NCI-H345 treated with DMSO at 0.1 percent for 48 hours (cell line): ENCODE measurements around the gene DNAH9.
A peak's percentile ranks its signal among the peaks of the same experiment; 100 is the strongest.
"Not testable (repeated sequence)": the region's sequence is repeated elsewhere in the genome, so short reads cannot be mapped to it uniquely, and the experiment has no call there.

ENCODE experiments used
- DNase-seq: peaks from one replicate; lab custom pipeline; 2025; ENCODE audit not compliant: unreplicated experiment; lab: John Stamatoyannopoulos, UW

Gene DNAH9

GRCh38 chr17:11898526-11899235, 300.4 kb downstream of the DNAH9 start:
- DNase-seq = no peak

DNA sequence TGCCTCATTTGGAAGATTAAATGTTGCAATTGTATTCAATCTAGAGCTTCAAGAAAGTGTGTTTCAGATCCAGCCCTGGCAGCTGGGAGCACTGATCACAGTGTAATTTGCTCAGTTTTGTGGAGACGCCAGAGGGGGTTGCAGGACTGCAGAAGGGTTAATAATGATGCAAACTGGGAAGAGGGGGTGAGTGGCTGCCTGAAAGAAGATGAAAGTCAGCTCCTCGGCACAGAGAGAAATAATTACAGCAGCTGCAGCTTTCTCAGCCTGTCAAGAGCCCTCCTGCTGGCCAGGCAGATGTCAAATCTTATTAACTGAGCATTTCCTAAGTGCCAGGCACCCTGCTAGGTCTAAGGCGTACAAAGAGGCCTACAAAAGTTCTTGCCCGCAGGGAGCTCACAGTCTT, 301.3 kb downstream of the DNAH9 start:
- no peak for DNase-seq

DNA sequence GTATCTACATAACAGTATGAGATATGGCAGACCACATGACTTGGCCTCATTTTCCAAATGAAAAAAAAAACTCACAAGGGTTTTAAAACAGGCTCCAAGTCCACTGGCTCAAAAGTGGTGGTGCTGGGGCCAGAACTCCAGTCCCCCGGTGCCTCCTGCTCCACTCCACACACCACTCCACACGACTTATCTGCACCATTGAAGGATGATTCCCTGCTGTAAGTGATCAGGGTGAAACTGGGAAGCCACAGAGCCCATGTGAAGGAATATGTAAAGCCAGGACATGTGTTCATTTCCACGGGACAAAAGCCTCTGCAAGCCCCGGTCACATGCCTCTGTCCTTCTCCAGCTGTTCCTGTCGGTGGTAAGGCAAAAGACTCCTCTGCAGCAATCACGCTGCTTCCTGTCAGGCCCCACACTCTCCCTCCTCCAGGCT, 301.8 kb downstream of the DNAH9 start:
- DNase-seq = no peak

GRCh38 chr17:11900655-11901054, 302.4 kb downstream of the DNAH9 start:
- DNase-seq = no peak

GRCh38 chr17:11901931-11902330, 303.7 kb downstream of the DNAH9 start:
- DNase-seq = no peak

DNA sequence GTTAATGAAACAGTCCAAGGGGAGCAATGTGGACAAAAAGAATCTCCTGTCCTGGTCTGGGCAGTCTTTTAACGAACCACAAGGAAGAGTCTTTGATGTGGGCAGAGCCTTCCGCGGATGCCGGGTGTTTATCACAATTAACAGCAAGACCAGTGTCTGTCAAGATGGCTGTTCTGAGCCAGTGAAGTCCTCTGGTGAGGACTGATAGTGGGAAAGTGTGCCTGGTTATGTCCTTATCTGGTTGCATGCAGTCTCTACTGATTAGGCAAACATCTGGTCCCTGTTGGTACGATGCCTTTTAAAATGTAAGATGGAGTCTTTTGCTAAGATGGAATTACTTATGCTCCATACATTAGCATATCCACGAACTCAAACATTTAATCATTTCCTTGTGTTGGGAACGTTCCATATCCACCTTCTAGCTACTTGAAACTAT, 310.5 kb downstream of the DNAH9 start:
- no peak for DNase-seq

DNA sequence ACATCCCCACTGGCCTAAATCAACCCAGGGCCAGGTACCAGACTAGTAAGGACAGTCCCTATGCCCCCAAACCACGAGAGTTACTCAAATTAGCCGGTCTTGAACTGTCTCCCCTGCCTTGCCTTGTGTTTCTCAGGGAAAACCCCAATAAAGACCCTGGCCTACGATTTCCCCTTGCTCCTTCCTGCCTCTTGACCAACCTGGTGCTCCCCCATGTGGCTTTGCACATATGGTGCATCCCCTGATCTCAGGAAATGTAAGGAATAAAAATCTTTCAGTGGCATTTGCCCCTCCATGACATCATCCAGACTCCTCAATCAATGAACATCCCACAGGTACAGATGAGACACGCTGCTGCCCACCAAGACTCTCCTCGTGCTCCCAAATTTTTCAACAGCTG, 311.1 kb downstream of the DNAH9 start:
- DNase-seq = no peak

- no peak for DNase-seq
Measured at GRCh38 chr17:11916091-11916490, 317.8 kb downstream of the DNAH9 start.

GRCh38 chr17:11917415-11917814, 319.1 kb downstream of the DNAH9 start:
- DNase-seq = no peak

GRCh38 chr17:11921296-11921695, 323.0 kb downstream of the DNAH9 start:
- DNase-seq = no peak

DNA sequence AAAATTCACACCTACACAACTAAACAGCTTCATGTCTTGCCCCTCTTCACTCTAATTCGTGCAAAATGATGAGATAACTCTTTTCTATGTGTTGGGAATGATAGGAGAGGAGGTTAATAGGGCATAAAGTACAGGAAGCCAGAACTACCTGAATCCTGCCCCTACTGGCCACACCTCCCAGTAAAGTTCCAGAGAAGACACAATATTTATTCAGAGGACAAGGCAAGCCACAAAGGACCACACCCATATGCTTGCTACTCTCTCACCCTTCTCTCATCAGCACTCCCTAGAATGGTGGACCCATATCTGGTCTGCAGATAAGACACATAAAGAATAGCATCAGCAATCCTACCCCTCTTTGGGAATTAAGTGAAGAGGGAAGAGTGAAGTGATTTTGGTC, 324.4 kb downstream of the DNAH9 start:
- DNase-seq = no peak

DNA sequence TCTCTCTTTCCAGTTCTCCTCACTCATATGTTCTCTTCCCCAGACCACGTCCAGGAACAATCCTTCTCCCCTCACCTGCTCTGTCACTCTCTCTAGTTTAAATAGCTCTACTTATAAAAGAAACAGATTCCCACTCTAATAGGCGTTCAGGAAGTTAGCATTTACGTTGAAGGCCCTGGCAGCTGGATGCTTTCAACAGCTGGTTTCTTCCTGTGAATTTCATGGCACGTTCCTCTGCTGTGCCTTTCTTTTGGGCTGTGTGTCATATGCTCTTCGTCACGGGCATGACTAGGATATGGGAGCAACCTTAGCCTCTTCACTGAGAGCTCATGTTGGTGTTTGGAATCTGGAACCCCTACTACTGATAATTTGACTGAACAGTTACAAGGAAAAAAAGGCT, 325.8 kb downstream of the DNAH9 start:
- DNase-seq = no peak

DNA sequence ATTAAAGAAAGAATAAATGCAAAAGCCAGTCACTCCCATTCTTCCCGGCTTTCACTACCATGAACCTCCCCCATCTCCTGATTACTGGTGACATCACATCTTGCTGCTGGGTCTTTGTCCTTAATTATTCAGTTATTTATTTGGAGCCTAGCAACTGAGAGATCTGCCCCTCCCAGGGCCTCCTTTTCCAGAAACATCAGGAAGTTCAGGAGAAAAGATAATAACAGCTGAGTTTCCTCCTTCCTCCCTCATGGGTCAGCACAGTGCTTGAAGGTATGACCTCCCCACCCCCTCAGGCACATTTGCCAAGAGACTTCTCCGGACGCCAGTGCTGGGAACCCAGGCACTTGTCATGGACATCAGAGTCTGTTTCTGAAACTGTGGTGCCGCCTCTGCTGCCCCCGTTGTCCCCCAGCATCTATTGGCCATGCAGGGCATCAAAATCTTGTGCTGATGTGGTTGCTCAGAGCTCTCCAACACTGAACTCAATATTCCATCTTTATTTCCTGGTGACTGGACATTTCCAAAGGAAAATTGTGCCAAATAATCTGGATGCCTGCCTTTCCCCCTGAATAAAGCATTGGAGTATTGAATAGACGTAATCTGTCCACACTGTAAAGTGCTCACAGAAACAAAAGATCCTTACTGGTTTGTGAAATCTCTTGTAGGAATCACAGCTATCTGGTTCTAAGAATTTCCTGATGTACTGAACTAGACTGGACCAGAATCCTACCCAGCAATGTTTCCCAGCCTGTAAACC, 327.2 kb downstream of the DNAH9 start:
- no peak for DNase-seq

DNA sequence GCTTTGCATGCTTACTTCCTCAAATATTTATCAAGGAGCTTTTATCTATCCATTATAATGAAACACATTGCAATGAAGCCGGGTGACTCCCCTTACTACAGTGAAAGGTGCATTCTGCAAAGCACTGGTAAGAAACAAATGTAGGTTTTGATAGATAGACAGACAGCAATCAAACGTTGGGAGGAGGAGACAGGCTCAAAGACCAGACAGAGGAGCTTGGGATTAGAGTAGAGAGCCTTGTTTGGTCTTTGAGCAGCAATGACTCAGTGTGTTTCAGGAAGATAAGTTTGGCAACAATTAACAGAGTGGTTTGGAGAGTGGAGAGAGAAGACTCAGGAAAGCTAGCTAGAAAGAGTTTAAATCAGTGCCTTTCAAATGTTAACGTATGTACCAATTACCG, 330.2 kb downstream of the DNAH9 start:
- DNase-seq = no peak

GRCh38 chr17:11932337-11932898, 334.1 kb downstream of the DNAH9 start:
- DNase-seq = no peak

DNA sequence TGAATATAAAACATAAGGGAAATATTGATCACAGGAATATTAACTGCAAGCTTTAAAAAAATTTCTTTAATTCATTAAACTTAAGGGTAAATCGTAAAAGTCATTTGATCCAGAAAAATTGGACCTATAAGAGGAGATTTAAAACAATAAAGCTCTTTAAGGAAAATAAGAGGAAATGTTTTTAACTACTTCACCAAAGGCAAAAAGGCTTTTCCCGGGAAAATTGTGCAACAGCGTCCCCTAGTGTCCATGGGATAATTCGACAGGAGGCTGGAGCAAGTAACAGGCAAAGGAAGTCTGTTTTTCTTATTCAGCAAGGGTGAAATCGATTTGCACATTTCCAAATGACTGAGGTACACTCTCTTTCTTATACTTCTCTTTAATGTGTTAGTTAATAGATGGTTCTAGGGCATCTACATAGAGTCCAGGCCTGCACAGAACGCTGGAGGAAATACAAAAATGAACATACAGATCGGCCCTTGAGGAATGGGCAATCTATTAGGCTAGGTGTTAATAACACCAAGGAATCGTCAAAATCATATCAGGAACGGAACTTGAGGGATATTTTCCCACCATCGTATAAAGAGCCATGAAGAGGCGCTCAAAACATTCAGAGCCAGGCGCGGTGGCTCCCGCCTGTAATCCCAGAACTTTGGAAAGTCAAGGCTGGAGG, 337.6 kb downstream of the DNAH9 start:
- DNase-seq = peak; percentile 0

DNA sequence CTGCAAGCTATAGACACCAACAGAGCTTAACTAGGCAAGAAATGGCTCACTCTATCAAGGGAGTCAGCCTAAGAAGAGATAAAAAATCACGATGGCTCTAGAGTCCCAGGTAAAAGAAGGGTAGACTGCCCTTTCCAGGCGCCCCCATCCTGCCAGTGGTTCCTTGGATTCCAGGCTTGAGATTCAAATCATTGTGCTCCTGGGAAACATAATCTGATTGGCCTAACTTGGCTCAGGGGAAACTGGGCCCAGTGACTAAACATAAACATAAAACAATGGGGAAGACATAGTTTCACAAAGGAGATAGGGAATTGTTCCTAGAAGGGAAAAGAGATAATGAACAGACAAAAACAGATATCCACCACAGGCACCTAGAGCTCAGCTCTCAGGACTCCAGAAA, 342.6 kb downstream of the DNAH9 start:
- DNase-seq = no peak

DNA sequence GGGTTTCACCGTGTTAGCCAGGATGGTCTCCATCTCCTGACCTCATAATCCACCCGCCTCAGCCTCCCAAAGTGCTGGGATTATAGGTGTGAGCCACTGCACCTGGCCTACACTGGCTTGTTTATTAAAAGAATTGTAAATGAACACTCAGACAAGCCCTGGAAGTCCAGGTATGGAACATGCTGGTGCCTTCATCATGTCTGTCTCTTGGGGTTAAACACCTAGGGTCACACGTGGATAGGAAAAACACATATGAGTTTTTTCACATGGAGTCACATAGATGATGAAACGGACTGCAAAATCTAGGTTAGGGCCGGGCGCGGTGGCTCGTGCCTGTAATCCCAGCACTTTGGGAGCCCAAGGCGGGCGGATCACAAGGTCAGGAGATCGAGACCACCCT, 344.8 kb downstream of the DNAH9 start:
- not testable (repeated sequence) for DNase-seq

DNA sequence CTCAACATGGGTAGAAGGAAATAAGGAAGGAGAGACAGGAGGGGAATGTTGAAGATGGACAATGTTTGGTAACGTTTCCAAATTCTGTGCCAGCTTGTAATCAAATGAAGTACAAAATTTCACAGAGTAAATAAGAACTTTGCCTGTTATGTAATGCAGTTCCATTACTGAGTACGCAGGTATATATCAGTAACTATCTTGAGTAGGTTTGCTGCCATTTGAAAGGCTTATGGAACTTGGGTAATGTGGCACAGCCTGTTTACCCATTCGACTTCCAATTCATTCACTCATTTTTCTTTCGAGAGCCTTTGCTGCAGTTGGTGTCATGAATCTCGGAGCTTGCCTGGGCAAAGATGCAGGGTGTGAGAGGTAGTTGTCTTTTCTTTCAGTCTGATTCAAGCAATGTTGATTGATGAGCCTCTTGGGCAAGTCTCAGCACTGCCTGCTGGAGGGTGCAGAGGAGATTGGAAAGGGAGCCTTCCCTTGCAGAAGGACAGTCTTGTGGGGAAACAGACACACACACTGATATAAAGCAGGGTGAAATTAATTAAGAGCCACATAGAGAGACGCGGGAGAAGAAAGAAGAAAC, 345.6 kb downstream of the DNAH9 start:
- no peak for DNase-seq

GRCh38 chr17:11944587-11944986, 346.3 kb downstream of the DNAH9 start:
- DNase-seq = no peak

GRCh38 chr17:11948789-11949188, 350.5 kb downstream of the DNAH9 start:
- no peak for DNase-seq
